M059J (cell line): Measurements from ENCODE around the gene NECTIN1. TPM values are rescaled to one million over a fixed set of nuclear protein-coding genes. Genes with fewer than 3 reads are reported as not detected.

Experiments used
- DNase-seq: peaks from one replicate; pipeline ENCODE4 v3.0.0-alpha.2; 2012; ENCODE audit warnings: low read depth
- total RNA-seq: library from RNA; depleted of rRNA; stranded (reverse); fragments of >200 nt; shearing (Covaris generic); gene quantifications from 2 replicates; pipeline ENCODE4 v1.2.3, GENCODE V29; 2014; rRNA removed

Gene NECTIN1, protein sequence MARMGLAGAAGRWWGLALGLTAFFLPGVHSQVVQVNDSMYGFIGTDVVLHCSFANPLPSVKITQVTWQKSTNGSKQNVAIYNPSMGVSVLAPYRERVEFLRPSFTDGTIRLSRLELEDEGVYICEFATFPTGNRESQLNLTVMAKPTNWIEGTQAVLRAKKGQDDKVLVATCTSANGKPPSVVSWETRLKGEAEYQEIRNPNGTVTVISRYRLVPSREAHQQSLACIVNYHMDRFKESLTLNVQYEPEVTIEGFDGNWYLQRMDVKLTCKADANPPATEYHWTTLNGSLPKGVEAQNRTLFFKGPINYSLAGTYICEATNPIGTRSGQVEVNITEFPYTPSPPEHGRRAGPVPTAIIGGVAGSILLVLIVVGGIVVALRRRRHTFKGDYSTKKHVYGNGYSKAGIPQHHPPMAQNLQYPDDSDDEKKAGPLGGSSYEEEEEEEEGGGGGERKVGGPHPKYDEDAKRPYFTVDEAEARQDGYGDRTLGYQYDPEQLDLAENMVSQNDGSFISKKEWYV
- total RNA-seq, result 1.7 and 2.3 TPM in 2 replicates

DNA sequence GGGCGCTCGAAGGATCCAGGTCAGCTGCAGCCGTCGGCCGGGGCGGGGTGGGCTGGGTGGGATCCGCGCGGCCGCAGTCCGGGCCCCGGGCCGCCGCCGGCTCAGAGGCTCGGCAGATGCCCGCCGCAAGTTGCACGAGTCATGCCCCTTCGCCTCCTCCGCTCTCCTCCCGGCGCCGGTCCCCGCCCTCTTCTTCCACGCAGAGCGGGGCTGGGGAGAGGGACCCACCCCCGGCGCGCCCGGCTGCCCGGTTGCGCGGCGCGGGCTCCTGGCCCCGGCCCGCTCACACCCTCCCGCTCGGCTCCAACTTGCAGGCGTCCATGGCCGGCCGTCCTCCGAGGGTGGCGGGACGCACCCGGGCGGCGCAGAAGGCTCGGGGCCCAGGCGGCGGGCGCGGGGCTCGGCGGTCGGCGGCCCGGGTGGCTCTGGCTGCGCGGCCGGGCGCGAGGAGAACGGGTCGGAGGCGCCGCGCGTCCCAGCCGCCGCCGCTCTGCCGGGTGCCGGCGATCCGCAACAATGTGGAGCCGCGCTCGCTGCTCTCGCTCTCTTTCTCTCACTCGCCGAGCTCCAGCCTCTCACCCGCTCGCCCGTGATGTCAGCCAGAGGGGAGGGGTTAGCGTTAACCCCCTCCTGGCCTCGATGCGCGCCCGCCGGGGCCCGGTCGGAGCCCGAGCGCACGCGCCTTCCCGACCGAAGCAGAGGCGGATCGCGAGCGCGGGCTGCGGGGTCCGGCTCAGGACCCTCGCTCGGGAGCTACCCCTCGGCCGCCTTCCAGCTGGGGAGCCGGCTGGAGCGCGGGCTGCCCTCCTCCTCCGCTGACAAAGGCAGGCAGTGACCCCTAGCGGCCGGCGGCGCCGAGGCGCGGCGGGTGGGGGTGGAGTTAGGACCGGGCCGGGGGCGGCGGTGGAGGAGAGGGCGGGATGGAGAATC lies at the start of gene NECTIN1:
Gene NECTIN1, minus strand, starts transcription at position 550 of the 930 bp plus-strand sequence. CDS start 647 bp downstream, outside the sequence.
- peak; percentile 79 for DNase-seq

DNA sequence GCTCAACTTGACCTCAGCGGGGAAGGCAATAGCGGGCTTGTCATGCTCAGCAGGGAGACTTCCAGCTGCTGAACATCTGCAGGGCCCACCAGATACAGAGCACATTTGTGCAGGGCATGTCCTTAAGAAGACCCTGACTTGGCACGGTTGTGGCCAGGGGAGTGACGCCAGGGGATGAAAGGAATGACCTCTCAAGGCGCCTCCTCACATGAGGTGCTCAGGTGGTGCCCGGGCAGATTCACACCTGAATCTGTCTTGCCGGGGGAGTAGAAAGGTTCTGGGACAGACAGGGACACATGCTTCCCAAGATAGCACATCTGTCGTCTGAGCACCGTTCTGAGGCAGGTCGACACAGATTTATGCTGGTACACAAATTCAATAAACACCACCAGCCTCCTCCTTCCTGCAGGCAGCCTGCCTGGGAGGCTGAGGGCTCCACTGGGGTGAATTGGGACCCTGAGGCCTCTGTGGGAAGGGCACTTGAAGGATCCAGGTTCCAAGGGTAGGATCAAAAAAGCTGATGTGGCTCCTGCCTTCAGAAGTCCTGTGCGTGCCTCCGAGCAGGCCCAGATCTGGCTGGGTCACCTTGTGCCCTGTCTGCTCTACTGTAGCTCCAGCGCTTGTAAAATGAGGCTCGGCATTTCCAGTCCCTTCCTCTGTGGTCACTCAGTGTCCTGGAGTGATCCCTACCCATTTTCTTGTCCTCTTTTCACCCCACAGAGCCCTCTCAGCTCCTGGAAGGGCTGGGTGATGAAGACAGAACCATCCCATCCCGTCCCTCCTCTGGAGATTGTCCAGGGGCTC lies 49.6 kb upstream of the NECTIN1 start:
- DNase-seq, result no peak

DNA sequence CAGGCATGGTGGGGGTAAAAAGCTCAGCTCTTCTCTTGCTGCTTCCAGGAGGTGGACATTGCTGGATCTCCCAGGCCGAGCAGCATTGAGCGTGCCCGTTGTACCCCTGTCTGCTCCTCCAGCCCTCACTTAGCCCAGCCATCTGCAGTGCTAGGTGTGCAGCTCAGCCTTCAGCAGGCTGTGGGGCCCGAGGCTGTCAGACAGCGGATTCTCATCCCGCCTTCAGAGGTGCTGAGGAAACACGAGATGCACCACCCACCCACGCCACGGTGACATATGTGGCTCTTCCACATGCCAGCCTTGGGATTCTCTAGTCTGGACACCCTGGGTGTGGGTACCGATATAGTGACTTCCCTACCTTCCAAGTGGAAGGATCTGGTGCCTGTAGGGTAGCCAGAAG lies 48.9 kb upstream of the NECTIN1 start:
- DNase-seq, result no peak

DNA sequence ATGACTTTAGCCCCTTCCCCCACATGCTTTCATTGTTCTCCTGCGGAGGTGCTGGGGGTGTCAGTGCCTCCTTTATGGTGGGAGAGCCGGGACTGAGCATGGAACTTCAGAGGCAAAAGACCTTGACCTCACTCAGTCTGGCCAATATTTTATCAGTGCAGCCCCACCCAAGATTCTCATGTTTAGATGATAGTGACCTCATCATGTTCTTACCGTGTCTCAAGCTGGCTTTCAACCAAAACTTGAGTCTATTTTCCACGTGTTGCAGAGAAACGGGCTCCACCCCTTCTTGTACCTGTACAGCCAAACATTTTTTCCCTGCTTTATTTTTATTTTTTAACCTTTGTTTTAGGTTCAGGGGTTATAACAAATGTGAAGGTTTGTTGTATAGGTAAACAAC lies 47.7 kb upstream of the NECTIN1 start:
- no peak for DNase-seq

DNA sequence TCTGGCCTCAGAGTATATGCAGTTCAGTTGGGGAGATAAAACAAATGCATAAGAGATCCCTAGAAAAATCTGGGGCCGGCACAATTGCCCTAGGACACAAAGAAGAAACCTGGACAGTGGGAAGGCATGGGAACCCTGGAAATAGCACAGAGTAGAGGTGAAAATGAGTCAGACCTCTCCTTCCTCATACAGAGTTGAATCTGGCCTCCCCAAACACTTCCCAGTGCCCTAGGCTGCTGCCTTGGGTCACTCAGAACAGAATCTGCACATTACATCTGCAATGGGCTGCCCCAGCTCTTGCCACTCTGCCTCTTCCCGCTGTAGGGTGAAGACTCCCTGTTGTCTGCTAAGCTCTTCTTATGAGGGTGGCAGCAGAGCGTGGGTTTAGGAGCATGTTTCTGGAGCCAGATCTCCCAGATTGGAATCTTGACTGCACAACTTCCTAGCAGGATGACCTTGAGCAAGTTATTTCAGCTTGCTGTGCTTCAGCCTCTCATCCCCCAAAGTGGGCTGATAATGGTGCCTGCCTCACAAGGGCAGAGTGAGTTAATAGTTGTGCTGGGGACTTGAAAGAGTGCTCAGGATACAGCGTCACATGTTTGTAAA lies 47.1 kb upstream of the NECTIN1 start:
- no peak for DNase-seq

DNA sequence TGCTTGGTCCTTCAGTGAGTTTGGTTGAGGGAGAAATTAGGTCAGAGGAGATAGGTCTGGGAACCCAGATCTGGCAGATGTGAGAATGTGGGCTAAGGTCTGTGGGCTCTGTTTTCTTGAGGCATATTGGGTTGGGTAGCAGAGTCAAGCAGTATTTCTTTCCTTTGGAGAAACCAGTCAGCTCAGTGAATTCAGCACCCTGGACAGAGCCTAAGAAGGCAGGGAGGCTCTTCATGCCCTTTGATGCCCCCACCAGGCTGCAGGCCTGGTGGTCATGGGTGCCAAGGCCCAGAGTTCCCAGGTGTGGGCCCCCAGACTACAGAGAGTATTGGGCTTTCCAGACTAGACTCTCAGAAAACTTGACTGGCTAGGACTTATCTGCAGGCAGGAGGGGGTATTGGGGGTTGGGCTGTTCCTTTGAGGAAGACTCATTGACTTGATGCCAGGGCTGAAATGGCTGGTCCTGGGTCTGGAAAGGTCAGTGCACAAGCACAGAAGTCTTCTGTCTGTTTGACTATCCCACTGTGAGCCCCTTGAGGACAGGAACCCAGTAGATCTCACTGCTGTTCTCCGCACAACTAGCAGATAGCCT lies 45.3 kb upstream of the NECTIN1 start:
- peak; percentile 20 for DNase-seq

DNA sequence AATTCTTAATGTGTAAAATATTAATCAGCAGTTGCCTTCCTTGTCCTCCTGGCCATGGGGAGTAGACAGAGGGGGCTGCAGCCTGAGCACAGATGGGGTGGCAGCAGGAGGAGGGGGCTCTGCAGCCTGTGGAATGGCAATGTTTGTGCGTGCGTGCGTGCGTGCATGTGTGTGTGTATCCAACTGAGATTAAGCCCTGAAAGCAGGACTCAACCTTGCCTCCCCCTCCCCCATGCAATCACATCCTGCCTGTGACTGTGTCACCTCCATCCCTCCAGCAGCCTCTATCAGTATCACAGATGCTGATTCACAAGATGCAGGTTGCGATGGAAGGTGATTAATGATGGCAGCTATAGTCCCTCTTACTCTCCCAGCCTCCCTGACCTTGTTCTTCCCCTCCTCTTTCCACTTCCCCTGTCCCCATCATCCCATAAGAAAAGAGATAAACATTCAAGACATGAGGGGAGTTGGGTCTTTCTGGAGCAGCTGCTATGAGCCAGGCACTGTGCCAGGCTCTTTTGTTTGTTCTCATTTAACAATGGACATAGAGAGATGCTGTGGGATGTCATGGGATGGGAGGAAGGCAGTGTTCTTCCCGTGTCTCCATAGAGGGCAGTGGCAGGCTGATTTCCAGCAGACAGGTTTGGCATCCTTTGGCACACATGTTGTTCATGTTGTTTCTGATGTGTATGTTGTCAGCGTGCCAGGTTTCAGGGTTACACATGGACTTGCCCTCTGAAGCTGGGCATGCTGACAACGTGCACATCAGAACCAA lies 43.8 kb upstream of the NECTIN1 start:
- no peak for DNase-seq

DNA sequence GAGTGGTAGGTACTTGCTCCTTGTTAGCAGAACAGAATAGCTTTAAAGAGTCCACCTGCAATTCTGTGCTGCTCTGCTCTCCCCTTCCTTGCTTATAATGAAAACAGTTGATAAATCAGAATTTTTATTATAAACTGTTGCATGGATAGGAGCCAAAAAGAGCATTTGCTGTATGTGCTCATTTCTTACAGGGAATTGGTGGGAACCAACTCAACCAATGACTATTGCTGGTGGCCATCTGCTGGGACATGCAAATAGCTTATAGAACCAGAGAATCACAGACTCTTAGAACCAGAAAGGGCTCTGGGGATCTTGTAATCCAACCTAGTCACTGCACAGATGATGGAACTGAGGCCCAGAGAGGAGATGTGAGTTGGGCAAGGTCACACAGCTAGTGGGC lies 43.1 kb upstream of the NECTIN1 start:
- DNase-seq, result no peak

DNA sequence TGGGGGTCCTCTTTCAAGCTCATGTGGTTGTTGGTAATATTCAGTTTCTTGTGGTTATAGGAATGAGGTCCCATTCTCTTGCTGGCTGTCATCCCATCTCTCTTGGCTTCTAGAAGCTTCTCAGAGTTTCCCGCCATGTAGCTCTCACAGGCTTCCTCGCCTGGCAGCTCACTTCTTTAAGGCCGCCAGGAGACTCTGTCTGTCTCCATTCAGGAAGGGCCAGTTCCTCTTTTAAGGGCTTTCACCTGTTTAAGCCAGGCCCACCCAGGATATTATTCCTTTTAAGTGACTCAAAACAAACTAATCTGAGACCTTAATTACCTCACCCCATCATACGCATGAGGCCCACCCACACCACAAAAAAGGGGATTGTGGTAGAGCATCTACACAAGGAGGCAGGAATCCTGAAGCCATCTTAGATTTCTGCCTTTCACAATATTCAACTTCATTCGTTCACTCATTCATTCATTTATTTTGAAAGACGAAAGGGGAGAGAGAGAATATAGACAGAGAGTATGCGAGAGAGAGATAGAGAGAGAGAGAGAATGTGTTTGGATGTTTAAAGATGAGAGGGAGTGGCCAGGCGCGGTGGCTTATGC lies 42.3 kb upstream of the NECTIN1 start:
- DNase-seq, result no peak

DNA sequence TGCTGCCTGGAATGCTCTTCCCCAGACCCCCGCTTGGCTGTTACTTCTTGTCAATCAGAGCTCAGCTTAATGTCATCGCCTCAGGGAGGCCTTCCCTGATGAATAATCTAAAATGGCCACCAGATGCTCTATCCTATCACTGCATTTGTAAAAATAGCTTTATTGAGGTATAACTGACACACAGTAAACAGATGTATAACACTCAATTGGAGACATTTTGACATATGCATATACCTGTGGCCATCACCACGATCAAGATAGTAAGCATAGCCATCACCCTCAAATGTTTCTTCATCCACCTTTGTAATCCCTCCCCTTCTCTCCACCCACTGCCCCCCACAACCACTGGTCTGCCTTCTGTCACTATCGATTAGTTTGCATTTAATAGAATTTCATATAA lies 36.6 kb upstream of the NECTIN1 start:
- no peak for DNase-seq

DNA sequence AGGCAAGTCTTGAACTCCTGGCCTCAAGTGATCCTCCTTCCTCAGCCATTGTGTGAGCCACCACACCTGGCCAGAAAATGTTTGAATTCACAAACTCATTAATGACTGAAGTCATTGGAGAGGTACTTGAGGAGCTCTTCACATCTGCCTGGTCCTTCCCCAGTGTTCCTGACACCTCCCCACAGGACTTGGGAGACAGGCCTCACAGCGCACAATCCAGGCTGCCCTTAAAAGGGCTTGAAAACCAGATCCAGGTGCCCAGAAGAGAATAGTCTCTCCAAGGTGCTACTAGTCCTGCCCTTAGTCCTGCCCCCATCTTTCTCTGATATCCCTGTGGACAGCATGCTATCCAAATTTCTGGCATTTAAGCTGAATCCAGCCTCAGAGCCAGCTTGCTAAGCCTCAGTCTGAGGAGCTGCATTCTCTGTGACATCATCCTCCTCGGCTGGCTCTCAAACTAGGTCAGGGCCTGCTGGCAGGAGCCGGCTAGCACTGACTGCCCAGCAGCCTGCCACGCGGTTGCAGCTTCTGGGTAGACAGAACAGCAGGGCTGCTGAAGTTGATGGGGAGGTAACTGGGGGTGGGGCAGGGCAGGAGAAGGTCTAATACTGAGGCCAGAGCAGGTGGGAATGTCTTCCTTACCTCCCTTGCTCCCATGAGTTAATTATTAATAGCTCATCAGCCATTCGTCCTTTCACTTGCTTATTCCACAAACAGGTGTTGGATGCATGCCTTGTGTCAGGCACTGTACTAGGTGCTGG lies 35.3 kb upstream of the NECTIN1 start:
- DNase-seq, result no peak

DNA sequence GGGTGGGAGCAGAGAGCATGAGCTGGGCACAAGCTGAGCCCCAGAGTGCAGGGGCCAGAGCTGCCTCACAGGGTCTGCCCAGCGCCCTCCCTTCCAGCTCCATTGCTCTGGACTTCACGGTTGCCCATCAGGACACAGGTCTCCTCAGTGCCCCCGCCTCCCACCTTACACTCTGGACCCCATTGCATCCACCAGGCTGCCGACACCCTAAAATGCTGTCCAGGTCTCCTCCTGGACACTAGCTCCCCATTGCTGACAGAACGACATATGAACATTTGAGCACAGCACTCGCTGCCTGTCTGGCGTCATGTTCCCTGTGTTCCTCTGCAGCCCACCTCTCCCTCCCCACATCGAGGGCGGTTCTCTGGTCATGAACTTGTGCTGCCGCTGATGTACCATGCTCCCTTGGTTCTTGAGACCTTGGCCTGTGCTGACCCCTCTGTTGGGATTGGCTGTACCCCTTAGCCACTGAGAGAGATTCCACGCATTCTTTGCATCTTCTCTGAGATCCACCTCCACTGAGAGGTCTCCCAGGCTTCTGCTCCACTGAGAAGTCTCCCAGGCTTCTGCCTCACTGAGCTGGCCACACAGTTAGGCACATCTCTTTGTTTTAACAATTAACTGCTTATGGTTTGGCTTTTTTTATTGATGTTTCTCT lies 34.2 kb upstream of the NECTIN1 start:
- DNase-seq, result no peak

DNA sequence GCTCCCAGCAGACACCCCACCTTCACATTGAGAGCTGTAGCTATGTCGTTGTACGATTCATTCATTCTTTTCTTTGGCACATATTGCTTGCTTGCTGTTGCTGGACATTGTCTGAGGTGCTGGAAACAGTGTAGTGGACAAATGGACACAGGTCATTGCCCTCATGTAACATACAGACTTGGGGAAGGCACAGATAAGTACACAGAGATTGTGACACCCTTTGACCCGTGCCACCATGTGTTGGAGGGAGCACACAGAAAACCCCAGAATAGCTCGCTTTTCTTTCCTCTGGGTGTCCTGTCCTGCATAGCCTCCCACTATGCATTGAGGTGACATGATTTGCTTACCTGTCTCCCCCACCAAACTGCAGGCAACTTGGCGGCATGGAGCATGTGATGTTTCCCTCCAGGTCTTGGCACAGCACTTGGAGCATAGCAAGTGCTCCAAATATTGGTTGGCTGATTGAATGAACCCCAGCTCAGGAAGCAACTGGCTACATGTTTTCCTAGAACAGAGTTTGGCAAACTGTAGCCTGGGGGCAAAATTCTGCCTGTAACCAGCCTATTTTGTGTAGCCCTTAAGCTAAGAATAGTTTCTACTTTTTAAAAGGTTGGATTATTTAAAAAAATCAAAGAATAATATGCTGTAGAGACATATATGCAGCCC lies 30.9 kb upstream of the NECTIN1 start:
- DNase-seq, result no peak

DNA sequence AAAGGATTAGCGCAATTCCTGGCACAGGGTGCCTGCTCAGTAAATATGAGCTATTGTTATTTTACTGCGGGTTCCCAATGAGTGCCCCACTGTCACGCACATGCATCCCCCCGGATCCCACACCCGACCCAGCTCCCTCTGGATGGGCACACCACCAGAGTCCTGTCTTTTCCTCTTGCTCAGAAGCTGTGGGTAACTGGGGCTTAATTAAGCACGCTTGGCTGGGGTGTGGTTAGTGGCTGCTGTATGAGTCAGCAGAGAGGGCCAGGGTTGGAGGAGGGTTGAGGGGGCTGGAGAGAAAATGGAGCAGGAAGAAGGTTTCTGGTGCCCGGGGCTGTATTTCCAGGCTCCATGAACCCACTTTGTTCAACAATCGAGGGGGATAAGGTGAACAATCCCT lies 30.3 kb upstream of the NECTIN1 start:
- peak; percentile 76 for DNase-seq

DNA sequence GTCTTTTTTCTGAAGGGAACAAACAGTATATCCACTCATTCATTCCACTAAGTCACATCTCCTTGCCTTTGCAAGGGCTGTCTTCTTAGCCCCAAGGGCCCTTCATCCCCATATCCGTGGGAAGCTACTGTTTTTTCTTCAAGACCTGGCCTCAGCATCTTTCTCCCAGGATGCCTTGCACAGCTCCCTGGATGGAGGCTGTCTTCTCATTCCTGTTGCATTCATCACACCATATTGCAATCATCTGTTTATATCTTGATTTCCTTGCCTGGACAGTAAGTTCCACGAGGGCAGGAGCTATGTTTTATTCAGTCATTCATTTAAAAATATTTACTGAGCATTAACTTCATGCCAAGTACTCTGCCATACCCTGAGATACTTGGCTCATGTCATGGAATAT lies 29.3 kb upstream of the NECTIN1 start:
- DNase-seq, result peak; percentile 55

DNA sequence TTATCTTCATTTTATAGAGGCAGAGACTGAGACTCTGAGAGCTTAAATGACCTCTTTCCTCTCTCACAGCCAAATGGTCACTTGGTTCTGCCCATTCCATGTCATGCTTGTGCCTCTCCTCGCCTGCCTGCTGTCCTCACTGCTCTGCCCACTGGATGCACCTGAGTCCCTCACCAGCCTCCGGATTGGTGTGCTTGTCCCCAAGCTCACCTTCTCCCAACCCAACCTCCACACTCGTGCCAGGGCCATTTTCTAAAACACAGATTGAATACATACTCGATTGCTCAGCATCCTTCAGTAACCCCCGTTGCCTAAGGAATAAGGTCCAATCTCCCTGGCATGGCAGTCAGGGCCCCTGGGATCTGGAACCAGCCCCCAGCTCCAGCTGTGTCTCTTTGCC lies 28.4 kb upstream of the NECTIN1 start:
- no peak for DNase-seq

DNA sequence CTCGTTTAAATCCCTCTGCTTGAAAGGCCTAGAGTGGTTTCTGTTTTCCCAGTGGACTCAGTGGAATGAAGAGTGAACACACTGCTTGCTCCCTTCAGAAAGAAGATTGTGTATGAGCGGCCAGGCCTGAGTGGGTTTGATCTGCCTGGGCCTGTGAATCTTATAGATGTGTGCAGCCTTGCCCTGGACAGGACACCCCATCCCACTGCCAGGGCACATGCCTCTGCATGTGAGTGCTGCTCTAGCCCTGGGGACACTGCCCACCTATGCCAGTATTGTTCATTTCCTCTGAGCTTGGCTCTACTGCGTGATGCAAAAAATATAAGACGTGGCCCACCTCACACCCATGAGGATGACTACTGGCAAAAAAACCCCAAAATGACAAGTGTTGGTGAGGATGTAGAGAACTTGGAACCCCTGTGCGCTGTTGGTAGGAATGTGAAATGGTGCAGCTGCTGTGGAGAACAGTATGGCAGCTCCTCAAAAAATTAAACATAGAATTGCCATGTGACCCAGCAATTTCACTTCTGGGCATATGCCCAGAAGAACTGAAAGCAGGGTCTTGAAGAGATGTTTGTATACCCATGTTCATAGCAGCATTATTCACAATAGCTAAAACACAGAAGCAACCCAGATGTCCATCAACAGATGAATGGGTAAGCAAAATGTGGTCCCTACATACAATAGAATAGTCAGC lies 27.3 kb upstream of the NECTIN1 start:
- no peak for DNase-seq
